NCI-H128 (cell line): ENCODE measurements around the gene NSRP1.
"Not testable (repeated sequence)": the region's sequence is repeated elsewhere in the genome, so short reads cannot be mapped to it uniquely, and the experiment has no call there.

Experiments used
- DNase-seq: peaks from one replicate; lab custom pipeline; 2025; ENCODE audit not compliant: unreplicated experiment; lab: John Stamatoyannopoulos, UW

Gene NSRP1

GRCh38 chr17:30220414-30220813, 103.8 kb downstream of the NSRP1 start:
- no peak for DNase-seq

GRCh38 chr17:30221346-30221745, 104.7 kb downstream of the NSRP1 start:
- DNase-seq = no peak

DNA sequence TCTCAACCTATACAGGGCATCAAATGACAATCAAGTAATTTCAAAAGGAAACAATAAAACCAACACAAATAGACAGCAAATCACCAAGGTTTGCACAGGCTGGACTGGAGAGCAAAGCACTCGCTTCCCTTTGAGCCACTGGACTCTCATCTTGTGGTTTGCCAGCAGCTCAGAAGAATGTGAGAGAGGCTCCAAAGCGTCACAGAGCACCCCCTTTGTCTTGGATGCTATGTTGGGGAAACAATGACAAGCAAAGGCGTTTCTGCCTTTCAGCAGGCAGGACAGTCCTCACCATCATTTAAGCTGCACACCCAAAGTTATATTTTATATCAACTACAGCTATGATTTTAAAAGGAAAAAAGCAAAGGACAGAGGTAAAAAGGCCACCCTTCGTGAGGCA, 105.6 kb downstream of the NSRP1 start:
- no peak for DNase-seq

DNA sequence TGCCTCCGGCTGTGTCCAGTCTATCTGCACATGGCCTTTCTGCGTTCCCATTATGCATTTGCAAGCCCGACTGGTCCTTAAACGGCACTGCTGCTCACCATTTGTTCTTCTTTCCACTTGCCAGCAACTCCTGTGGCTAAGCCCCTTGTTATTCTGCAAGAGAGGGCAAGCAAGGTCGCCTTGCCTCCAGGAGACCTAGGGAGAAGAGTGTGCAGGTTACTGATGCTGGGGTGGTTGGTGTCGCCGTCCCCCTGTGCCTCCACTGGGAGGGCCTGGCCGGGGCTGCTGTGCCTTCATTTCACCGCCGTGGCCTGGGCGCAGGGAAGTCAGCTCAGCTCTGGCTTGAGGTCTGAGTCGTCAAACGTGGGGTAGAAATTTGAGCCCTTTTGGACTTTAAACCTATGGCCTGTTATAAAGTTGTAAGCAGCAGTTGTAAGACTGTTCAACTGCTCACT, 106.1 kb downstream of the NSRP1 start:
- DNase-seq = no peak

GRCh38 chr17:30224419-30224960, 107.9 kb downstream of the NSRP1 start:
- DNase-seq = no peak

- no peak for DNase-seq
Measured at GRCh38 chr17:30225112-30225511, 108.5 kb downstream of the NSRP1 start.

DNA sequence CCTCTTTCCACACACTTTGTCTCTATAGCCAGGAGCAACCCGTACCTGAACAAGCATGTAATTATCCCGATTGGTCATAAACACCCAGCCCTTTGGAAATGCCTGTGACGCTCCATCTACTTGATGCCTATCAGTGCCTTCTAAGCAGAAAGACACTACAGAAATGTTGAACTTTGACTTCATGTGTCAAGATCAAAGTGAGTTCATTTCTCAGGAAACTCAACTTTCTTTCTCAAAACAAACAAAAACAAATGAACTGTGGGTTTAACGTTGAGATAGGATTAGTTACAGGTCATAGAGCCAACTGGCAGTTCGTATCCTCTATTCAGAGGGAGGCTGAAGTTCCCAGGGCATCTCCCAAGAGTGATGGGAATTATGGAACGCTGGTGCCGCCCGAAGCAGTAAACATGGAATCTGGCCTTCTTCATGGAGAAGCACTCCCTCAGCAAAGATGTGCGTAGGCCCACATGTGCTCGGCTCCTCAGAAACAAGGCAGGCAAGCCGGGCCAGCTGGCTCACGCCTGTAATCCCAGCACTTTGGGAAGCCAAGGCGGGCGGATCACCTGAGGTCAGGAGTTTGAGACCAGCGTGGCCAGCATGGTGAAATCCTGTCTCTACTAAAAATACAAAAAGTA, 109.4 kb downstream of the NSRP1 start:
- DNase-seq = no peak

DNA sequence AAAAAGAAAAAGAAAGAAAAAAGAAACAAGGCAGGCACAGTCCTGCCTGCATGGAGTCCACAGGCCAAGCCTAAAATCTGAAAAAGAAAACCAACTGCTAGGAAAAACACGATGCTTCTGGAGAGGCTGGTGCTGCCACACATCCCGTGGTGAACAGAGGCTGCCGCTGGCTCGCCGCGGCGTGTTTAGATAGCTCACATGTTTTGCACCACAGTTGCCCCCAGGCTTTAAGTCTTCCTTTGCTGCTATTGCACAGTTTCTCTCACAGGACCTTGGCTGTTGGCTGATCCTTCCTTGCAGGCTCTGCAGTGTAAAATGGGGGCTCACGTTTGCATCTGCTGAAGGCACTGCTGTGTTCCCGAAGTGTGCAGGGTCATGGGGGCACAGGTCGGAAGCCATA, 110.3 kb downstream of the NSRP1 start:
- no peak for DNase-seq

- no peak for DNase-seq
Measured at GRCh38 chr17:30228011-30228410, 111.4 kb downstream of the NSRP1 start.

- DNase-seq = no peak
Measured at GRCh38 chr17:30229012-30229411, 112.4 kb downstream of the NSRP1 start.

- not testable (repeated sequence) for DNase-seq
Measured at GRCh38 chr17:30230009-30230408, 113.4 kb downstream of the NSRP1 start.

GRCh38 chr17:30230596-30231125, 114.0 kb downstream of the NSRP1 start:
- no peak for DNase-seq

- DNase-seq = no peak
Measured at GRCh38 chr17:30232015-30232823, 115.6 kb downstream of the NSRP1 start.

- no peak for DNase-seq
Measured at GRCh38 chr17:30232824-30233427, 116.3 kb downstream of the NSRP1 start.

GRCh38 chr17:30234296-30234695, 117.7 kb downstream of the NSRP1 start:
- DNase-seq = no peak

DNA sequence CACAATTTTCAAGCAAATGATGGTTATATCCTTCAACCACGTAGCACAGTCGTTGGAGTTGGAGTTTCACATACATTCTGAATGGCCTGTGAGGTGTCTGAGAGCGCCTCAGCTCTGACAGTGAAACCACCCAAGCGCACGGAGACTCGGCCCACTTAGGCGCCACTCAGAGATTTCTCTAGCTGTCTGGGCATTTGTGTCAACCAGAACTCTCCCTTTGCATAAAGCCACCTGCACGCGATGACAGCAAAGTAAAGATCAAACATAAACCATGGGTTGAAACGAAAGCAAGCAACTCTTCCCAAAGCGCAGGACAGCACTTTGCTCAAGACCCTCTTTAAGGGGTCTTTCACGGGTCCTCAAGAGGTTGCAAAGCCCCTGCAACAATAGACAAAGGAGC, 118.3 kb downstream of the NSRP1 start:
- DNase-seq = no peak

GRCh38 chr17:30235386-30236296, 119.0 kb downstream of the NSRP1 start, which contains the start of gene SLC6A4:
SLC6A4 (minus strand) TSS chr17:30235697; CDS start chr17:30221958, 13,739 bp downstream.
- DNase-seq = no peak
